Esophagus squamous epithelium (tissue), 4 donors: ENCODE results near the gene MANSC4.

Source experiments
- POLR2A ChIP-seq, 4 donors: fragments of 450-650 bp; IDR thresholded peaks; one replicate each; pipeline ENCODE4 v1.6.1; 2017; ENCODE audit warnings: antibody characterized with exemption in 4 of 4, mild to moderate bottlenecking in 4 of 4, moderate library complexity in 3 of 4
- TF ChIP-seq, protein P1 (sequence below), 6 experiments: fragments of 450-650 bp in 4 of 6; fragments of 200-600 bp in 2 of 6; sonication (generic) in 2 of 6; IDR thresholded peaks; one replicate each; pipeline ENCODE4 v1.5.1; 2016 to 2019; ENCODE audit warnings: antibody characterized with exemption in 6 of 6, mild to moderate bottlenecking in 4 of 6, moderate library complexity in 4 of 6

DNA sequence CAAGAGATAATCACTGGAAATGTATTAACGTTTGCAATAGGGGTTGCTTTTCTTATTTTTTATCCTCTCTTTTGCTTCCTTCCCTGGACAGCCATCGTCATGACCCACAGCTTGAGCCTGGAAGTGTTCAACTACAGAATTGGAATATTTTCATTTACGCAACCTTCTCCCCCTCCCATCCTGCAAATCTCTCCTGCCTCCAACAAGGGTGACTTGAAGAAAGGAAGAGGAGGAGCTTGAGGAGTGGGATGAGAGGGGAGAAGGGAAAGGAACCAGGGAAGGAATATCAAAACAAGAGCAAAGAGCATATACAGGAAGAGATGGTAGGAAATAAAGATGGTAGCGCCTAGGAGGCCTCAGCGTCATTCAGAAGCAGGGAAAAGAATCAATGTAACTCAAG is 1.6 kb upstream of the MANSC4 start:
- TF ChIP-seq, protein P1, sequence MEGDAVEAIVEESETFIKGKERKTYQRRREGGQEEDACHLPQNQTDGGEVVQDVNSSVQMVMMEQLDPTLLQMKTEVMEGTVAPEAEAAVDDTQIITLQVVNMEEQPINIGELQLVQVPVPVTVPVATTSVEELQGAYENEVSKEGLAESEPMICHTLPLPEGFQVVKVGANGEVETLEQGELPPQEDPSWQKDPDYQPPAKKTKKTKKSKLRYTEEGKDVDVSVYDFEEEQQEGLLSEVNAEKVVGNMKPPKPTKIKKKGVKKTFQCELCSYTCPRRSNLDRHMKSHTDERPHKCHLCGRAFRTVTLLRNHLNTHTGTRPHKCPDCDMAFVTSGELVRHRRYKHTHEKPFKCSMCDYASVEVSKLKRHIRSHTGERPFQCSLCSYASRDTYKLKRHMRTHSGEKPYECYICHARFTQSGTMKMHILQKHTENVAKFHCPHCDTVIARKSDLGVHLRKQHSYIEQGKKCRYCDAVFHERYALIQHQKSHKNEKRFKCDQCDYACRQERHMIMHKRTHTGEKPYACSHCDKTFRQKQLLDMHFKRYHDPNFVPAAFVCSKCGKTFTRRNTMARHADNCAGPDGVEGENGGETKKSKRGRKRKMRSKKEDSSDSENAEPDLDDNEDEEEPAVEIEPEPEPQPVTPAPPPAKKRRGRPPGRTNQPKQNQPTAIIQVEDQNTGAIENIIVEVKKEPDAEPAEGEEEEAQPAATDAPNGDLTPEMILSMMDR (IDR thresholded peaks at IDR 0.05) = no peak
- no peak for TF ChIP-seq POLR2A (IDR thresholded peaks at IDR 0.05)
